Mucosa of descending colon (tissue), 3 donors: Measurements from ENCODE around the gene FBXO7. TPM values are rescaled to one million over a fixed set of nuclear protein-coding genes. Genes with fewer than 3 reads are reported as not detected.

Experiments
- ATAC-seq: fragments of 200-7000 bp; cut with Tn5 transposase; one replicate; pipeline ENCODE4 v1.9.1; 2020; ENCODE audit warnings: mild to moderate bottlenecking, moderate library complexity
- DNase-seq, 3 donors: peaks; one replicate each; pipeline ENCODE4 v3.0.0-alpha.2; 2020
- H3K36me3 ChIP-seq: fragments of 200-600 bp; one replicate; pipeline ENCODE4 v1.8.0; 2021; ENCODE audit warnings: low read depth, mild to moderate bottlenecking
- H3K4me1 ChIP-seq: fragments of 200-600 bp; one replicate; pipeline ENCODE4 v1.8.0; 2021; ENCODE audit warnings: low read depth, mild to moderate bottlenecking
- H3K4me3 ChIP-seq: fragments of 200-600 bp; one replicate; pipeline ENCODE4 v1.8.0; 2021; ENCODE audit warnings: mild to moderate bottlenecking
- H3K9me3 ChIP-seq: fragments of 200-600 bp; one replicate; pipeline ENCODE4 v1.8.0; 2021; ENCODE audit warnings: mild to moderate bottlenecking
- CTCF ChIP-seq: fragments of 200-600 bp; IDR thresholded peaks from one replicate; pipeline ENCODE4 v1.8.0; 2022; ENCODE audit warnings: antibody characterized with exemption, mild to moderate bottlenecking
- intact Hi-C, 2 donors: fragments of 100-400 bp; cut with DNase I in 1 of 2; cut with micrococcal nuclease in 1 of 2; formaldehyde crosslinking; loops; one replicate each; pipeline versions ENCODE4 v1.11.0 to v1.11.1; 2022; cut with DNase I, micrococcal nuclease
- total RNA-seq, 3 donors: library from RNA; stranded (reverse); fragmentation: NEBNext Ultra II Directional in 2 of 3; extraction: Animal tissue kit (Norgen Biotek cat#: 25700) in 2 of 3; gene quantifications; one replicate each; pipeline versions ENCODE4 v1.2.1 to v1.2.4, GENCODE V29; 2021 to 2023
- donor health status: DM: no; HTN: no; CAD: no; lungs with moderate emphysema.
- donor health status: DM: no; HTN: no; CAD: no.
- donor health status: DM: no; HTN: yes; CAD: no.

The FBXO7 gene
- total RNA-seq, 3 donors from 2014 or later: 63.0 to 84.3 (median 71.5) TPM

- Histone ChIP-seq H3K36me3 (no peaks in the 10 kb centered on the region), H3K9me3 (no peaks in the 10 kb centered on the region), H3K4me1 (no peaks in the 10 kb centered on the region), H3K4me3 (no peak overlapping the region)
- peak; percentile 81 for ATAC-seq
- intact Hi-C loops: loop anchor here in 1 of 2 donors (10.0 kb wide), 1 partner anchor 255 kb away; no protein-coding TSS in a partner anchor
- no peak for TF ChIP-seq CTCF
- DNase-seq: no peak
These were observed 65.2 kb downstream of the FBXO7 start for GRCh38 chr22:32539631-32540421.

DNA sequence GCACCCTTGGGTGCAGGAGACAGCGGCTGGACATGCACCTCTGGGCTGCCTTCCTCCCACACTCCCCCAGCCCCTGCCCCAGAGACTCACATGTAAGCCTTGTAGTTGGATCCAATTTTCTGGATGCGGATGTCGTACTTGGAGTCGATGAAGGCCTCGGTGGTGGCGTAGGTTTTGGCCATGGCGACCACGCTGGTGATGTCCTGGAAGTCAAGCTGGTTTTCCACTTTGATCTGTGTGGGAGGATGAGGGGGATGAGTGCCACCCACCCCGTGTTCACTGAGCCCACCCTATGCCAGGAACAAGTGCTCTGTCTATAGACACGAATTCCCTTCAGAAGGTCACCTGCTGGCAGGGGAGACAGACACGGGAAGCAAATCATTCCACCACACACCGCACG, 66.9 kb downstream of the FBXO7 start:
- no peak overlapping the region for H3K4me3 ChIP-seq

GRCh38 chr22:32542066-32542676, 67.6 kb downstream of the FBXO7 start:
- Histone ChIP-seq H3K4me1 (no peaks in the 10 kb centered on the region), H3K4me3 (no peak overlapping the region), H3K36me3 (no peaks in the 10 kb centered on the region), H3K9me3 (no peaks in the 10 kb centered on the region)
- no peak for ATAC-seq
- no peak for TF ChIP-seq CTCF
- intact Hi-C loops: no loop called here
- no peak for DNase-seq

More for the DNA sequence above, 66.9 kb downstream of the FBXO7 start:
- TF ChIP-seq CTCF: no peak
- Histone ChIP-seq H3K36me3 (no peaks in the 10 kb centered on the region), H3K9me3 (no peaks in the 10 kb centered on the region), H3K4me1 (no peaks in the 10 kb centered on the region)
- ATAC-seq (no peak), DNase-seq (no peak)
- intact Hi-C loops: no loop called here

DNA sequence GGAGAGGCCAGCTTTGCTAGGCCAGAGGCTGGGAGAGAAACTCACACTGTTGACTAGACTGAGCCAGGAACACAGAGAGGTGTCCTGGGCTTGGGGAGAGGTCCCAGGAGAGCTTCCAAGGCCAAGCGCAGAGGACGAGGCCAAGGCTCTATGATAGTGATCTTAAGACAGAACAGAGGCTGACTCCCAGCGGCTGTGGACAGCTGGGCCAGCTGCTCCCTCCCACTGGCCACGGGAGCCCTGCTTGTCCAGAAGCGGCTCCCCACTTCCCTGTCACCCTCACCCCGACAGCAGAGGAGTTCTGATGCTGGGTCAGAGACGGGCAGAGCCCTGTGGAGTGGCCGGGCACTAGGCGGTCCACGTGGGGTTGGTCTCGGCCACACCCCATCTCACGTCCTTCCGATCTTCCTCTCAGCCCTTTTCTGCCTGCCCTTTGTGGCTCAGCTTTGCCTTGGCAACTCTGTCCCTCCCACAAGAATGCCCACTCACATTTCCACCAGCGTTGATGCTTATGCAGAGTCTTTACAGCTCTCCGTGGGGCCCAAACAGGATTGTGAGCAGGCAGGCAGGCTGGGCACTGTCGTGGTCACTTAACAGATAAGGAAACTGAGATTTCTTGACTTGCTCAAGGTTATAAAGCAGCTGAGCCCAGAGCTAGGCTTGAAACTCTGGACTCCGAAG, 68.2 kb downstream of the FBXO7 start:
- DNase-seq (no peak), ATAC-seq (no peak)
- Histone ChIP-seq H3K4me1 (no peaks in the 10 kb centered on the region), H3K4me3 (no peak overlapping the region), H3K9me3 (no peaks in the 10 kb centered on the region), H3K36me3 (no peaks in the 10 kb centered on the region)
- TF ChIP-seq CTCF: no peak
- intact Hi-C loops: no loop called here

DNA sequence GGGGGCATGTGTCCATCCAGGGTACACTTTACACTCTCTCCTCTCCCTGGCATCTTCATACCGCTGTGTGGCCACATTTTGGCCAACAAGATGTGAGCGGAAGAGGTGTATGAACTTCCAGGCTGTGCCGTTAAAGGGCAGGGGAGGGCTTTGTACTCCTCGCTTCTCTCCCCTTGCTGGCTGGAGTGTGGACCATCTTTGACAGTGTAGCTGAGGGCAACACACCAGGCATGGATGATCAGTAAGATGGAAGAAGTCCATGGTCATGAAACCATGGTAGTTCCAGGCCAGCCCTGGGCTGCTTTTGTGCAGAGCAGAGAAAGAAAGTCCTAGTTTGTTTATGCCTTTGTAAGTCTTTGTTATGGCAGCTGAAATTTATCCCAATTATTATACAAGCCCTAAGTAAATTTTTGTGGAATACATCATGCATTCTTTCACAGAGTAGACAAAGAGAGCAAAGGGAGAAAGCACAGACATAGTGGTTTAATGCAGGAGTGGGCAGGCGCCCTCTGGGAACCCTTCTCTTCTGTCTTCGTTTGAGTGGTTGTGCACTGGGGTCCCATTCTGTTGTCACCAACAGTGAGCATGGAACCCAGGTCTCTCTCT, 70.4 kb downstream of the FBXO7 start:
- no peak for DNase-seq
- intact Hi-C loops: no loop called here
- TF ChIP-seq CTCF: no peak

More for the DNA sequence above, 70.4 kb downstream of the FBXO7 start:
- Histone ChIP-seq H3K9me3 (no peaks in the 10 kb centered on the region), H3K4me1 (no peaks in the 10 kb centered on the region), H3K4me3 (no peak overlapping the region), H3K36me3 (no peaks in the 10 kb centered on the region)
- ATAC-seq: no peak
